Endothelial cell of umbilical vein (primary cell): Measurements from ENCODE around the gene RTKN. TPM values are rescaled to one million over a fixed set of nuclear protein-coding genes. Genes with fewer than 3 reads are reported as not detected.

Source experiments
- BruUV-seq: library from RNA; stranded (reverse); fragments of 400-500 nt; replicated peaks from 2 replicates; lab custom pipeline; 2021; lab: Mats Ljungman, UMichigan
- CTCF ChIA-PET: fragments of 300-600, 350-600 bp; sonication (Branson Sonifier 250); formaldehyde crosslinking; loops from one replicate; lab custom pipeline; 2021; ENCODE audit warnings: antibody characterized with exemption, inconsistent platforms; lab: Charles Lee
- POLR2A ChIA-PET: fragments of 300-600, 350-600 bp; sonication (Branson Sonifier 250); formaldehyde crosslinking; loops from one replicate; lab custom pipeline; 2021; ENCODE audit warnings: antibody characterized with exemption, inconsistent platforms; lab: Charles Lee
- DNase-seq: peaks from one replicate; pipeline ENCODE4 v3.0.0-alpha.2; 2011; ENCODE audit warnings: low read depth, low spot score
- FAIRE-seq: peaks from 2 replicates; lab custom pipeline; 2011; peaks lifted over from hg19 to GRCh38; lab: Jason Lieb, UNC
- H2AFZ ChIP-seq: 2 replicates; pipeline ENCODE4 v1.6.0; 2012; ENCODE audit warnings: low read depth, low read length, control low read depth, inconsistent platforms
- H3K27ac ChIP-seq: 2 replicates; pipeline ENCODE4 v1.5.1; 2011; ENCODE audit warnings: low read depth, mild to moderate bottlenecking, control low read depth, low read length, moderate library complexity; ENCODE audit not compliant: insufficient read depth
- H3K27me3 ChIP-seq, 2 experiments: 2 replicates each; pipeline versions ENCODE4 v1.6.0 to v1.6.1; 2011; ENCODE audit warnings: low read length in 2 of 2, mixed read lengths in 1 of 2; ENCODE audit not compliant: control insufficient read depth in 2 of 2, insufficient read depth in 2 of 2
- H3K36me3 ChIP-seq, 2 experiments: 2 replicates in 1 of 2; 3 replicates in 1 of 2; pipeline ENCODE4 v1.5.1; 2011; ENCODE audit warnings: low read length in 2 of 2, mild to moderate bottlenecking in 1 of 2, moderate library complexity in 1 of 2; ENCODE audit not compliant: control insufficient read depth in 2 of 2, insufficient read depth in 2 of 2; ENCODE audit errors: extremely low read depth in 1 of 2
- H3K4me1 ChIP-seq: 3 replicates; pipeline ENCODE4 v1.5.1; 2011; ENCODE audit warnings: mild to moderate bottlenecking, low read length; ENCODE audit not compliant: control insufficient read depth, insufficient read depth; ENCODE audit errors: extremely low read depth
- H3K4me2 ChIP-seq: 2 replicates; pipeline ENCODE4 v1.6.1; 2011; ENCODE audit warnings: low read length, control low read depth, mixed read lengths; ENCODE audit not compliant: insufficient read depth
- H3K4me3 ChIP-seq, 3 experiments: fragments of 200-600 bp in 1 of 3; sonication (generic), shearing (Covaris generic) in 1 of 3; replicated peaks in 1 of 3; 2 replicates each; pipeline ENCODE4 v1.5.1; 2011 to 2016; ENCODE audit warnings: control low read depth in 3 of 3, low read length in 3 of 3, mild to moderate bottlenecking in 2 of 3, inconsistent platforms in 1 of 3, low read depth in 1 of 3, moderate library complexity in 1 of 3; ENCODE audit not compliant: insufficient read depth in 1 of 3
- H3K79me2 ChIP-seq: 2 replicates; pipeline ENCODE4 v1.6.0; 2012; ENCODE audit warnings: low read length, inconsistent platforms; ENCODE audit not compliant: control insufficient read depth, insufficient read depth
- H3K9ac ChIP-seq: replicated peaks from 2 replicates; pipeline ENCODE3; 2011; ENCODE audit warnings: low read length, control low read depth; ENCODE audit not compliant: insufficient read depth; ENCODE audit errors: extremely low read depth
- H3K9me1 ChIP-seq: replicated peaks from 3 replicates; pipeline ENCODE4 v1.6.0; 2011; ENCODE audit warnings: mild to moderate bottlenecking, low read length; ENCODE audit not compliant: control insufficient read depth, insufficient read depth; ENCODE audit errors: extremely low read depth
- H3K9me3 ChIP-seq: replicated peaks from 2 replicates; pipeline ENCODE4 v1.5.1; 2012; ENCODE audit warnings: low read length, inconsistent platforms; ENCODE audit not compliant: control insufficient read depth, insufficient read depth
- H4K20me1 ChIP-seq: replicated peaks from 2 replicates; pipeline ENCODE3; 2011; ENCODE audit warnings: mild to moderate bottlenecking, low read length; ENCODE audit not compliant: control insufficient read depth, insufficient read depth; ENCODE audit errors: extremely low read depth
- CTCF ChIP-seq, 2 donors: IDR thresholded peaks; 1 replicate in 1 of 2; 2 replicates in 1 of 2; pipeline ENCODE4 v1.5.1; 2011; ENCODE audit warnings: low read length in 2 of 2, mild to moderate bottlenecking in 2 of 2, moderate library complexity in 2 of 2, control low read depth in 1 of 2, inconsistent platforms in 1 of 2, low read depth in 1 of 2; ENCODE audit not compliant: insufficient read depth in 1 of 2; ENCODE audit errors: extremely low read depth in 1 of 2
- EZH2 ChIP-seq: IDR thresholded peaks from 2 replicates; pipeline ENCODE4 v1.6.1; 2012; ENCODE audit warnings: borderline replicate concordance, low read depth, mild to moderate bottlenecking, moderate library complexity, low read length, inconsistent platforms; ENCODE audit not compliant: severe bottlenecking
- FOS ChIP-seq: IDR thresholded peaks from 2 replicates; pipeline ENCODE4 v1.6.1; 2011; ENCODE audit warnings: mild to moderate bottlenecking, low read length, moderate library complexity, borderline replicate concordance; ENCODE audit not compliant: insufficient read depth
- GATA2 ChIP-seq: IDR thresholded peaks from 2 replicates; pipeline ENCODE4 v1.7.0; 2011; ENCODE audit warnings: low read depth, mild to moderate bottlenecking, moderate library complexity, mixed read lengths, low read length; ENCODE audit not compliant: insufficient read length, insufficient read depth
- JUN ChIP-seq: IDR thresholded peaks from 2 replicates; pipeline ENCODE4 v1.6.1; 2011; ENCODE audit warnings: borderline replicate concordance, low read depth; ENCODE audit not compliant: insufficient read length, insufficient read depth
- MAX ChIP-seq: IDR thresholded peaks from 2 replicates; pipeline ENCODE4 v1.6.1; 2011; ENCODE audit not compliant: insufficient read depth, insufficient read length
- MYC ChIP-seq: IDR thresholded peaks from one replicate; pipeline ENCODE4 v1.6.1; 2011; ENCODE audit warnings: mild to moderate bottlenecking, low read depth, low read length
- POLR2A ChIP-seq: IDR thresholded peaks from 2 replicates; pipeline ENCODE4 v1.6.1; 2012; ENCODE audit warnings: low read depth, mild to moderate bottlenecking, control low read depth, low read length
- POLR2AphosphoS5 ChIP-seq: IDR thresholded peaks from 2 replicates; pipeline ENCODE4 v1.6.1; 2012; ENCODE audit warnings: low read depth, mild to moderate bottlenecking, control low read depth, low read length, moderate library complexity; ENCODE audit not compliant: insufficient read depth
- dilution Hi-C: fragments of 300-500 bp; cut with MboI; formaldehyde crosslinking; loops from one replicate; pipeline ENCODE4 v1.15.0; 2019; ENCODE audit warnings: low sequenced_read_pairs; ENCODE audit not compliant: extremely low pct_ligation_motif_present
- intact Hi-C: fragments of 100-400 bp; cut with micrococcal nuclease; formaldehyde crosslinking; loops from one replicate; pipeline ENCODE4 v1.10.0; 2022
- polyA plus RNA-seq, 4 experiments: library from polyadenylated mRNA; depleted of rRNA in 3 of 4; stranded (reverse) in 3 of 4; unstranded in 1 of 4; fragments of >200 nt; gene quantifications; 2 replicates each; pipeline versions ENCODE4 v1.2.1 to v1.2.3, GENCODE V29; 2011 to 2012; ENCODE audit warnings: missing spikeins in 1 of 4
- total RNA-seq: library from RNA; stranded (reverse); gene quantifications from 2 replicates; pipeline ENCODE4 v1.2.3, GENCODE V29; 2021

Gene RTKN
- total and polyA plus RNA-seq, 2 donors (not counting 3 experiments of a cell fraction or from before 2014, with no cell fraction given), result 20.0 to 20.7 TPM

GRCh38 chr2:74458132-74458937 lies 16.6 kb upstream of the RTKN start, which contains the start of gene WBP1:
WBP1 (plus strand) TSS chr2:74458438; CDS start chr2:74458603, 165 bp downstream.
- intact Hi-C loops, result loop anchor here (1.0 kb wide), 2 partner anchors 24 to 71 kb away; partner anchors contain the start of genes AUP1, CCDC142 and HTRA2
- peak; percentile 100 for DNase-seq

More at GRCh38 chr2:74458132-74458937, 16.6 kb upstream of the RTKN start, which contains the start of gene WBP1:
- H3K4me1 ChIP-seq, result peaks cover 22% of the 10 kb centered on the region
- TSS peak; percentile 18 for BruUV-seq
- H3K9me3 ChIP-seq, result no peaks in the 10 kb centered on the region
- FAIRE-seq, result peak; percentile 100
- dilution Hi-C loops, result no loop called here
- peak within 1 kb of the TSS; percentile 74 for H3K9ac ChIP-seq
- H2AFZ ChIP-seq, result peak within 1 kb of the TSS; percentile 77
- H4K20me1 ChIP-seq, result no peaks in the 10 kb centered on the region
- ChIA-PET POLR2A (interaction anchor here (0.6 to 1.3 kb wide), 6 partner anchors 10 to 72 kb away, joined by 3 to 5 read pairs (median 4); partner anchors contain the start of gene HTRA2), CTCF (interaction anchor here (0.7 to 2.3 kb wide), 9 partner anchors 10 to 124 kb away, joined by 3 to 7 read pairs (median 3); partner anchors contain the start of genes CCDC142, LBX2 and TTC31)
- peaks cover 6% of the 10 kb centered on the region for H3K79me2 ChIP-seq
- no peaks in the 10 kb centered on the region for H3K9me1 ChIP-seq
- peak within 1 kb of the TSS; percentile 51 for H3K27ac ChIP-seq
- TF ChIP-seq POLR2AphosphoS5 (no peak), CTCF (IDR thresholded peaks at IDR 0.05; ENCODE audit: extremely low read depth in 1 of 2, insufficient read depth in 1 of 2, low read depth in 1 of 2, low read length in 2 of 2) (no peak), JUN (no peak), MAX (no peak), POLR2A (peak; percentile 66), EZH2 (peak; percentile 87), GATA2 (no peak), MYC (no peak), FOS (no peak)
- peaks cover 0 to under 1% of the 10 kb centered on the region in 2 experiments for H3K27me3 ChIP-seq
- H3K36me3 ChIP-seq, result peaks cover 0 to 12% of the 10 kb centered on the region in 2 experiments
- H3K4me2 ChIP-seq, result peak within 1 kb of the TSS; percentile 84
- H3K4me3 ChIP-seq, result peak within 1 kb of the TSS; percentile 80 to 87 (median 82)
